ENCODE results near the gene DUSP9. TPM values are rescaled to one million over a fixed set of nuclear protein-coding genes. Genes with fewer than 3 reads are reported as not detected.

Gene DUSP9
- total and polyA plus RNA-seq, 2 donors (not counting 3 experiments of a cell fraction or from before 2014, with no cell fraction given) = 0.04 TPM; not detected in 1

DNA sequence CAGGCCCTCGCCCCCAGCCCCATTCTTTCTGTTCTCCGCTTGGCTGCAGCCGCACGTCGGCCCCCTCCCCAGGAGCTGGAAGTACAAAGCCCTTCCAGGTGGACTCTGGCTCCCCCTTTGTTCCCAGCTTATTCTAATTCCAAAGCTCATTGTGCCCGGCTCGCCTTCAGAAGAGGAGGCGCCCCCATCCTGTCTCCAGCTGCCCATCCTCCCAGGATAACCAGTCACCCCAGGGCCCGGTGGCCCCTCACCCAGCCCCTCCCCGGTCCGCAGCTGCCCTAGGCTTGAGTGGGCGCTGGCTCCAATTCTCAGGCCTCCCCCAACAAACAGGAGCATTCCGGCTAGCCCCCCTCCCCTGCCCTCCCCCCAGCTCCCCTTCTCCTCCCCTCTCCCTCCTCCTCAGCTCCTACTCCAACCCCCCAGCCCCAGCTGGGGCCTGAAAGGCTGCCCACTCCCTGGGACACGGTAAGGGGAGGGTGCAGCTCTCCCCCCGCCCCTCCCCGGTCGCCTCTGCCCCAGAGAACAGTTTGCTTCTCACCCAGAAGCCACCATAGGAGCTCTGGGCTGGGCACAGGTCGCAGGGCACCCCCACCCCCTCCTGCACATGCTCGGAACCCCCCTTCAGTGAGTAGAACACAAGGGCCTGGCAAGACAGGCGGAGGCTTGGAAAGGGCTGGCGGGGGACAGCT, 37.6 kb downstream of the DUSP9 start:
- no peaks in the 10 kb centered on the region for H3K79me2 ChIP-seq (ENCODE audit: control insufficient read depth, insufficient read depth, low read length)
- H3K9me3 ChIP-seq (replicated peaks; ENCODE audit: control insufficient read depth, insufficient read depth, low read length) = no peaks in the 10 kb centered on the region
- H3K27me3 ChIP-seq (ENCODE audit: control insufficient read depth in 2 of 2, insufficient read depth in 2 of 2, low read length in 2 of 2) = no peaks in the 10 kb centered on the region
- no peaks in the 10 kb centered on the region for H3K9me1 ChIP-seq (replicated peaks; ENCODE audit: control insufficient read depth, extremely low read depth, insufficient read depth, low read length)
- no peaks in the 10 kb centered on the region for H3K4me1 ChIP-seq (ENCODE audit: control insufficient read depth, extremely low read depth, insufficient read depth, low read length)
- ChIA-PET POLR2A (interaction anchor here (0.7 kb wide), 1 partner anchor 92 kb away, joined by 3 read pairs; no protein-coding TSS in a partner anchor), CTCF (interaction anchor here (2.0 to 4.2 kb wide), 3 partner anchors 15 to 75 kb away, joined by 5 to 30 read pairs (median 18); no protein-coding TSS in a partner anchor)
- no peak for TF ChIP-seq GATA2 (IDR thresholded peaks at IDR 0.05; ENCODE audit: insufficient read depth, insufficient read length, low read depth, low read length)
- TF ChIP-seq MYC (IDR thresholded peaks at IDR 0.05; ENCODE audit: low read depth, low read length) = no peak
- TF ChIP-seq, protein P1, sequence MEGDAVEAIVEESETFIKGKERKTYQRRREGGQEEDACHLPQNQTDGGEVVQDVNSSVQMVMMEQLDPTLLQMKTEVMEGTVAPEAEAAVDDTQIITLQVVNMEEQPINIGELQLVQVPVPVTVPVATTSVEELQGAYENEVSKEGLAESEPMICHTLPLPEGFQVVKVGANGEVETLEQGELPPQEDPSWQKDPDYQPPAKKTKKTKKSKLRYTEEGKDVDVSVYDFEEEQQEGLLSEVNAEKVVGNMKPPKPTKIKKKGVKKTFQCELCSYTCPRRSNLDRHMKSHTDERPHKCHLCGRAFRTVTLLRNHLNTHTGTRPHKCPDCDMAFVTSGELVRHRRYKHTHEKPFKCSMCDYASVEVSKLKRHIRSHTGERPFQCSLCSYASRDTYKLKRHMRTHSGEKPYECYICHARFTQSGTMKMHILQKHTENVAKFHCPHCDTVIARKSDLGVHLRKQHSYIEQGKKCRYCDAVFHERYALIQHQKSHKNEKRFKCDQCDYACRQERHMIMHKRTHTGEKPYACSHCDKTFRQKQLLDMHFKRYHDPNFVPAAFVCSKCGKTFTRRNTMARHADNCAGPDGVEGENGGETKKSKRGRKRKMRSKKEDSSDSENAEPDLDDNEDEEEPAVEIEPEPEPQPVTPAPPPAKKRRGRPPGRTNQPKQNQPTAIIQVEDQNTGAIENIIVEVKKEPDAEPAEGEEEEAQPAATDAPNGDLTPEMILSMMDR (IDR thresholded peaks at IDR 0.05; ENCODE audit: extremely low read depth in 1 of 2, insufficient read depth in 1 of 2, low read depth in 1 of 2, low read length in 2 of 2) = no peak
- TF ChIP-seq FOS (IDR thresholded peaks at IDR 0.05; ENCODE audit: borderline replicate concordance, insufficient read depth, low read length) = no peak
- TF ChIP-seq POLR2A (IDR thresholded peaks at IDR 0.05; ENCODE audit: low read depth, low read length) = no peak
- TF ChIP-seq, protein P2, sequence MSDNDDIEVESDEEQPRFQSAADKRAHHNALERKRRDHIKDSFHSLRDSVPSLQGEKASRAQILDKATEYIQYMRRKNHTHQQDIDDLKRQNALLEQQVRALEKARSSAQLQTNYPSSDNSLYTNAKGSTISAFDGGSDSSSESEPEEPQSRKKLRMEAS (IDR thresholded peaks at IDR 0.05; ENCODE audit: insufficient read depth, insufficient read length) = no peak
- TF ChIP-seq EZH2 (IDR thresholded peaks at IDR 0.05; ENCODE audit: borderline replicate concordance, low read depth, low read length, severe bottlenecking) = no peak
- TF ChIP-seq JUN (IDR thresholded peaks at IDR 0.05; ENCODE audit: borderline replicate concordance, insufficient read depth, insufficient read length, low read depth) = no peak
- TF ChIP-seq POLR2AphosphoS5 (IDR thresholded peaks at IDR 0.05; ENCODE audit: insufficient read depth, low read depth, low read length) = no peak
- H3K36me3 ChIP-seq (ENCODE audit: control insufficient read depth in 2 of 2, extremely low read depth in 1 of 2, insufficient read depth in 2 of 2, low read length in 2 of 2) = no peaks in the 10 kb centered on the region
- H3K9ac ChIP-seq (replicated peaks; ENCODE audit: extremely low read depth, insufficient read depth, low read length) = no peak overlapping the region
- BruUV-seq (replicated peaks) = no TSS peak
- no peak overlapping the region for H2AFZ ChIP-seq (ENCODE audit: low read depth, low read length)
- intact Hi-C loops (cut with micrococcal nuclease) = no loop called here
- no peak overlapping the region for H3K4me3 ChIP-seq (replicated peaks in 1 of 3; ENCODE audit: insufficient read depth in 1 of 3, low read depth in 1 of 3, low read length in 3 of 3)
- no peak for DNase-seq (ENCODE audit: low read depth, low spot score)
- no peak overlapping the region for H3K27ac ChIP-seq (ENCODE audit: insufficient read depth, low read depth, low read length)
- no peak for FAIRE-seq
- no peaks in the 10 kb centered on the region for H4K20me1 ChIP-seq (replicated peaks; ENCODE audit: control insufficient read depth, extremely low read depth, insufficient read depth, low read length)
- dilution Hi-C loops (cut with MboI; ENCODE audit: extremely low pct_ligation_motif_present, low sequenced_read_pairs) = no loop called here
- H3K4me2 ChIP-seq (ENCODE audit: insufficient read depth, low read length) = no peak overlapping the region
